Keratinocyte (primary cell): ENCODE measurements around the gene ADIG.

Experiments used
- EZH2 ChIP-seq: IDR thresholded peaks from one replicate; pipeline ENCODE4 v1.6.1; 2012; ENCODE audit warnings: inconsistent platforms, mild to moderate bottlenecking, low read length, moderate library complexity
- TF ChIP-seq, protein P1 (sequence below), 3 experiments: IDR thresholded peaks in 1 of 3; conservative IDR thresholded peaks in 1 of 3; optimal IDR thresholded peaks in 1 of 3; 2 replicates in 2 of 3; 3 replicates in 1 of 3; pipeline versions ENCODE3 to v1.5.1; 2011; ENCODE audit warnings: low read length in 3 of 3, mild to moderate bottlenecking in 3 of 3, moderate library complexity in 2 of 3, control low read depth in 1 of 3, inconsistent platforms in 1 of 3; ENCODE audit not compliant: insufficient read depth in 2 of 3; ENCODE audit errors: extremely low read depth in 1 of 3

DNA sequence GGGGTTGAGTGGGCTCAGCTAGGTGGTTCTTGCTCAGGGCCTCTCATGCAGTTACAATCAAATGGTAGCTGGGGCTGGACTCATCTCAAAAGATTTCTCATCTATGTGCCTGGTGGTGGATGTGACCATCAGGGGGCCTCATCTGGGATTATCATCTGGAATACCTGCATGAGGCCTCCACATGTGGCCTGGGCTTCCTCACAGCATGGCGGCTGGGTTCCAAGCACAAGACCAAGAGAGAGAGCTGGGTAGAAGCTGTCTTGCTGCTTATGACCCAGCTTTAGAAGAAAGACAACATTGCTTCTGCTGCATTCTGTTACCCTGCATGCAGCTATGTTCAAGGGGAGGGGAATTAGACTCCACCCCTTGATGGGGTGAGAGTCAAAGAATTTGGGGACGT is 43.1 kb downstream of the ADIG start:
- no peak for TF ChIP-seq EZH2
- TF ChIP-seq, protein P1, sequence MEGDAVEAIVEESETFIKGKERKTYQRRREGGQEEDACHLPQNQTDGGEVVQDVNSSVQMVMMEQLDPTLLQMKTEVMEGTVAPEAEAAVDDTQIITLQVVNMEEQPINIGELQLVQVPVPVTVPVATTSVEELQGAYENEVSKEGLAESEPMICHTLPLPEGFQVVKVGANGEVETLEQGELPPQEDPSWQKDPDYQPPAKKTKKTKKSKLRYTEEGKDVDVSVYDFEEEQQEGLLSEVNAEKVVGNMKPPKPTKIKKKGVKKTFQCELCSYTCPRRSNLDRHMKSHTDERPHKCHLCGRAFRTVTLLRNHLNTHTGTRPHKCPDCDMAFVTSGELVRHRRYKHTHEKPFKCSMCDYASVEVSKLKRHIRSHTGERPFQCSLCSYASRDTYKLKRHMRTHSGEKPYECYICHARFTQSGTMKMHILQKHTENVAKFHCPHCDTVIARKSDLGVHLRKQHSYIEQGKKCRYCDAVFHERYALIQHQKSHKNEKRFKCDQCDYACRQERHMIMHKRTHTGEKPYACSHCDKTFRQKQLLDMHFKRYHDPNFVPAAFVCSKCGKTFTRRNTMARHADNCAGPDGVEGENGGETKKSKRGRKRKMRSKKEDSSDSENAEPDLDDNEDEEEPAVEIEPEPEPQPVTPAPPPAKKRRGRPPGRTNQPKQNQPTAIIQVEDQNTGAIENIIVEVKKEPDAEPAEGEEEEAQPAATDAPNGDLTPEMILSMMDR (optimal IDR thresholded peaks at IDR 0.05 in 1 of 3, IDR thresholded peaks at IDR 0.05 in 1 of 3, conservative IDR thresholded peaks at IDR 0.05 in 1 of 3; ENCODE audit: extremely low read depth in 1 of 3, insufficient read depth in 2 of 3, low read length in 3 of 3) = no peak
